UCSD-AML1 (cell line): ENCODE measurements around the gene FBXL14.

Experiments used
- DNase-seq: peaks from one replicate; lab custom pipeline; 2025; ENCODE audit not compliant: unreplicated experiment; lab: John Stamatoyannopoulos, UW

FBXL14 gene

GRCh38 chr12:1517734-1518525 lies 76.5 kb downstream of the FBXL14 start:
- DNase-seq: no peak

GRCh38 chr12:1517007-1517406 lies 77.4 kb downstream of the FBXL14 start:
- no peak for DNase-seq
